NB4 (cell line): ENCODE measurements around the gene DENND1A.

Source experiments
- CTCF ChIP-seq: IDR thresholded peaks from one replicate; pipeline ENCODE4 v1.5.1; 2012; ENCODE audit warnings: low read depth, low read length
- POLR2A ChIP-seq: IDR thresholded peaks from 2 replicates; pipeline ENCODE4 v1.6.1; 2011; ENCODE audit warnings: mild to moderate bottlenecking; ENCODE audit not compliant: insufficient read length; ENCODE audit errors: extremely low read depth

GRCh38 chr9:123536455-123536868 lies 393.5 kb downstream of the DENND1A start:
- TF ChIP-seq CTCF (no peak), POLR2A (no peak)
